HEK293 (cell line): Measurements from ENCODE around the gene STEAP3.

Source experiments
- CTCF ChIA-PET: fragments of 350-600 bp; formaldehyde crosslinking; extraction: SDS; loops from one replicate; lab custom pipeline; 2021; ENCODE audit warnings: antibody characterized with exemption; lab: Yijun Ruan, JAX
- POLR2A ChIA-PET: fragments of 300-600 bp; formaldehyde crosslinking; extraction: SDS; loops from one replicate; lab custom pipeline; 2020; ENCODE audit warnings: antibody characterized with exemption, inconsistent platforms; lab: Yijun Ruan, JAX
- H3K27ac ChIP-seq: fragments of 200-500 bp; sonication (Bioruptor generic); 2 replicates; pipeline ENCODE4 v1.5.1; 2014; ENCODE audit warnings: low read depth, low read length, control low read depth, inconsistent platforms; ENCODE audit errors: extremely low read depth
- H3K36me3 ChIP-seq, 2 experiments: fragments of 200-500 bp in 1 of 2; sonication (Bioruptor generic) in 1 of 2; 1 replicate in 1 of 2; 2 replicates in 1 of 2; pipeline ENCODE4 v1.5.1; 2014 to 2017; ENCODE audit warnings: inconsistent platforms in 2 of 2, low read length in 2 of 2; ENCODE audit not compliant: control insufficient read depth in 2 of 2, insufficient read depth in 1 of 2
- H3K4me1 ChIP-seq: fragments of 200-500 bp; sonication (Bioruptor generic); 2 replicates; pipeline ENCODE4 v1.5.1; 2014; ENCODE audit warnings: mild to moderate bottlenecking, low read length, inconsistent platforms; ENCODE audit not compliant: control insufficient read depth, insufficient read depth
- H3K4me3 ChIP-seq: 2 replicates; pipeline ENCODE4 v1.5.1; 2011; ENCODE audit warnings: low read depth, mild to moderate bottlenecking, control low read depth, low read length, moderate library complexity
- H3K9me3 ChIP-seq: fragments of 200-500 bp; sonication (Bioruptor generic); 2 replicates; pipeline ENCODE4 v1.5.1; 2014; ENCODE audit warnings: low read depth, low read length, inconsistent platforms; ENCODE audit not compliant: control insufficient read depth, insufficient read depth
- BCL11A ChIP-seq: fragments of 450-650 bp; formaldehyde crosslinking; IDR thresholded peaks from 2 replicates; pipeline ENCODE4 v1.5.1; 2016; ENCODE audit warnings: low read depth, missing biosample characterization, missing genetic modification characterization
- FEZF1 ChIP-seq: fragments of 450-650 bp; formaldehyde crosslinking; IDR thresholded peaks from 2 replicates; pipeline ENCODE4 v1.5.1; 2016; ENCODE audit warnings: missing biosample characterization, missing genetic modification characterization
- IKZF3 ChIP-seq: fragments of 450-650 bp; IDR thresholded peaks from 2 replicates; pipeline ENCODE4 v1.5.0; 2018; ENCODE audit warnings: missing biosample characterization, mild to moderate bottlenecking, missing genetic modification characterization, moderate library complexity
- KLF10 ChIP-seq: fragments of 450-650 bp; IDR thresholded peaks from 2 replicates; pipeline ENCODE4 v1.5.1; 2018; ENCODE audit warnings: missing biosample characterization, mild to moderate bottlenecking, missing genetic modification characterization
- PATZ1 ChIP-seq: fragments of 450-650 bp; formaldehyde crosslinking; IDR thresholded peaks from 2 replicates; pipeline ENCODE4 v1.5.1; 2016; ENCODE audit warnings: missing biosample characterization, missing genetic modification characterization
- RBAK ChIP-seq: fragments of 450-650 bp; formaldehyde crosslinking; IDR thresholded peaks from 2 replicates; pipeline ENCODE4 v1.5.1; 2016; ENCODE audit warnings: missing biosample characterization, missing genetic modification characterization
- SCRT2 ChIP-seq: fragments of 450-650 bp; formaldehyde crosslinking; IDR thresholded peaks from 2 replicates; pipeline ENCODE4 v1.5.1; 2016; ENCODE audit warnings: missing biosample characterization, missing genetic modification characterization
- SETDB1 ChIP-seq: IDR thresholded peaks from one replicate; pipeline ENCODE4 v1.6.1; 2017; ENCODE audit warnings: mild to moderate bottlenecking, low read length, moderate library complexity, mixed read lengths; ENCODE audit not compliant: insufficient read length
- SP3 ChIP-seq: fragments of 450-650 bp; formaldehyde crosslinking; IDR thresholded peaks from 2 replicates; pipeline ENCODE4 v1.5.1; 2016; ENCODE audit warnings: missing biosample characterization, missing genetic modification characterization
- ZBTB10 ChIP-seq: fragments of 450-650 bp; formaldehyde crosslinking; IDR thresholded peaks from 2 replicates; pipeline ENCODE4 v1.5.1; 2016; ENCODE audit warnings: missing biosample characterization, missing genetic modification characterization
- ZBTB20 ChIP-seq: fragments of 450-650 bp; formaldehyde crosslinking; IDR thresholded peaks from 2 replicates; pipeline ENCODE4 v1.5.1; 2016; ENCODE audit warnings: missing biosample characterization, missing genetic modification characterization
- ZBTB48 ChIP-seq: fragments of 450-650 bp; formaldehyde crosslinking; IDR thresholded peaks from 2 replicates; pipeline ENCODE4 v1.5.1; 2016; ENCODE audit warnings: missing biosample characterization, missing genetic modification characterization
- ZBTB6 ChIP-seq: fragments of 450-650 bp; formaldehyde crosslinking; IDR thresholded peaks from 2 replicates; pipeline ENCODE4 v1.5.1; 2017; ENCODE audit warnings: missing biosample characterization, missing genetic modification characterization
- ZFHX2 ChIP-seq: fragments of 450-650 bp; formaldehyde crosslinking; conservative IDR thresholded peaks from 2 replicates; pipeline ENCODE4 v1.5.1; 2016; ENCODE audit warnings: missing biosample characterization, missing genetic modification characterization
- ZFP69B ChIP-seq: fragments of 450-650 bp; formaldehyde crosslinking; IDR thresholded peaks from 2 replicates; pipeline ENCODE4 v1.5.1; 2016; ENCODE audit warnings: missing biosample characterization, missing genetic modification characterization
- ZIC2 ChIP-seq: fragments of 450-650 bp; formaldehyde crosslinking; IDR thresholded peaks from 2 replicates; pipeline ENCODE4 v1.5.1; 2016; ENCODE audit warnings: missing biosample characterization, missing genetic modification characterization
- ZNF10 ChIP-seq: fragments of 450-650 bp; formaldehyde crosslinking; IDR thresholded peaks from 2 replicates; pipeline ENCODE4 v1.5.1; 2017; ENCODE audit warnings: missing biosample characterization, missing genetic modification characterization
- ZNF16 ChIP-seq: fragments of 450-650 bp; formaldehyde crosslinking; IDR thresholded peaks from 2 replicates; pipeline ENCODE4 v1.5.1; 2016; ENCODE audit warnings: low read depth, missing biosample characterization, missing genetic modification characterization
- ZNF174 ChIP-seq: fragments of 450-650 bp; formaldehyde crosslinking; IDR thresholded peaks from 2 replicates; pipeline ENCODE4 v1.5.0; 2017; ENCODE audit warnings: missing biosample characterization, mild to moderate bottlenecking, missing genetic modification characterization
- ZNF211 ChIP-seq: fragments of 450-650 bp; formaldehyde crosslinking; IDR thresholded peaks from 2 replicates; pipeline ENCODE4 v1.5.1; 2016; ENCODE audit warnings: low read depth, missing biosample characterization, missing genetic modification characterization
- ZNF23 ChIP-seq: fragments of 450-650 bp; formaldehyde crosslinking; IDR thresholded peaks from 2 replicates; pipeline ENCODE4 v1.5.1; 2016; ENCODE audit warnings: missing biosample characterization, missing genetic modification characterization, borderline replicate concordance
- ZNF350 ChIP-seq: fragments of 450-650 bp; formaldehyde crosslinking; IDR thresholded peaks from 2 replicates; pipeline ENCODE4 v1.5.0; 2017; ENCODE audit warnings: missing biosample characterization, mild to moderate bottlenecking, missing genetic modification characterization
- ZNF423 ChIP-seq: fragments of 450-650 bp; formaldehyde crosslinking; IDR thresholded peaks from 2 replicates; pipeline ENCODE4 v1.5.1; 2016; ENCODE audit warnings: missing biosample characterization, missing genetic modification characterization
- ZNF449 ChIP-seq: fragments of 450-650 bp; formaldehyde crosslinking; IDR thresholded peaks from 2 replicates; pipeline ENCODE4 v1.5.1; 2017; ENCODE audit warnings: missing biosample characterization, mild to moderate bottlenecking, missing genetic modification characterization, moderate library complexity
- ZNF544 ChIP-seq: fragments of 450-650 bp; formaldehyde crosslinking; IDR thresholded peaks from 2 replicates; pipeline ENCODE4 v1.5.0; 2017; ENCODE audit warnings: missing biosample characterization, missing genetic modification characterization
- ZNF623 ChIP-seq: fragments of 450-650 bp; formaldehyde crosslinking; IDR thresholded peaks from 2 replicates; pipeline ENCODE4 v1.5.1; 2016; ENCODE audit warnings: missing biosample characterization, missing genetic modification characterization
- ZNF639 ChIP-seq: fragments of 450-650 bp; formaldehyde crosslinking; IDR thresholded peaks from 2 replicates; pipeline ENCODE4 v1.5.1; 2016; ENCODE audit warnings: missing biosample characterization, missing genetic modification characterization
- ZNF654 ChIP-seq: fragments of 450-650 bp; formaldehyde crosslinking; IDR thresholded peaks from 2 replicates; pipeline ENCODE4 v1.5.1; 2016; ENCODE audit warnings: low read depth, missing biosample characterization, missing genetic modification characterization
- ZNF785 ChIP-seq: fragments of 450-650 bp; formaldehyde crosslinking; IDR thresholded peaks from 2 replicates; pipeline ENCODE4 v1.5.1; 2016; ENCODE audit warnings: missing biosample characterization, missing genetic modification characterization
- ZXDB ChIP-seq: fragments of 450-650 bp; formaldehyde crosslinking; IDR thresholded peaks from 2 replicates; pipeline ENCODE4 v1.5.1; 2016; ENCODE audit warnings: missing biosample characterization, missing genetic modification characterization

The STEAP3 gene

GRCh38 chr2:119180892-119181291 is 42.7 kb upstream of the STEAP3 start:
- H3K4me1 ChIP-seq, result no peaks in the 10 kb centered on the region
- TF ChIP-seq SP3 (tag by site-specific recombination) (no peak), IKZF3 (no peak), ZBTB20 (tag by site-specific recombination) (no peak), ZNF623 (tag by site-specific recombination) (no peak), ZXDB (tag by site-specific recombination) (no peak), ZNF544 (tag by site-specific recombination) (no peak), ZNF654 (tag by site-specific recombination) (no peak), SCRT2 (tag by site-specific recombination) (no peak), ZIC2 (tag by site-specific recombination) (no peak), ZFHX2 (tag by site-specific recombination) (no peak), ZBTB48 (no peak), ZNF785 (no peak), SETDB1 (no peak), RBAK (no peak), ZNF16 (tag by site-specific recombination) (no peak), PATZ1 (tag by site-specific recombination) (no peak), ZNF350 (tag by site-specific recombination) (no peak), ZBTB10 (tag by site-specific recombination) (no peak), ZNF174 (no peak)
- no peak overlapping the region for H3K4me3 ChIP-seq
- POLR2A ChIA-PET, result no interaction called here
- CTCF ChIA-PET, result interaction anchor here (0.6 to 0.9 kb wide), 3 partner anchors 85 to 260 kb away, joined by 3 read pairs; no protein-coding TSS in a partner anchor
- H3K9me3 ChIP-seq, result no peaks in the 10 kb centered on the region
- H3K36me3 ChIP-seq, result no peaks in the 10 kb centered on the region
- H3K27ac ChIP-seq, result no peak overlapping the region

- Histone ChIP-seq H3K36me3 (no peaks in the 10 kb centered on the region), H3K27ac (no peak overlapping the region), H3K4me3 (no peak overlapping the region), H3K4me1 (no peaks in the 10 kb centered on the region), H3K9me3 (no peaks in the 10 kb centered on the region)
- CTCF ChIA-PET, result interaction anchor here (0.7 kb wide), 1 partner anchor 261 kb away, joined by 3 read pairs; no protein-coding TSS in a partner anchor
- POLR2A ChIA-PET, result no interaction called here
- no peak for TF ChIP-seq ZNF449
- TF ChIP-seq KLF10 (tag by site-specific recombination), result no peak
- TF ChIP-seq FEZF1 (tag by site-specific recombination), result no peak
- TF ChIP-seq BCL11A (tag by site-specific recombination), result no peak
- no peak for TF ChIP-seq ZBTB6 (tag by site-specific recombination)
- TF ChIP-seq ZNF211 (tag by site-specific recombination), result no peak
- TF ChIP-seq SETDB1, result no peak
- no peak for TF ChIP-seq ZNF350 (tag by site-specific recombination)
- TF ChIP-seq ZNF10, result no peak
- no peak for TF ChIP-seq ZNF423 (tag by site-specific recombination)
- no peak for TF ChIP-seq ZNF639 (tag by site-specific recombination)
- no peak for TF ChIP-seq ZFP69B (tag by site-specific recombination)
- no peak for TF ChIP-seq ZNF23 (tag by site-specific recombination)
These were observed 42.2 kb upstream of the STEAP3 start for GRCh38 chr2:119181391-119181790.
